ENCODE measurements around the gene TMEM94. TPM values are rescaled to one million over a fixed set of nuclear protein-coding genes. Genes with fewer than 3 reads are reported as not detected.
A peak's percentile ranks its signal among the peaks of the same experiment; 100 is the strongest.

TMEM94 gene
- total and polyA plus RNA-seq, 3 donors from 2014 or later = 128 to 171 (median 151) TPM

DNA sequence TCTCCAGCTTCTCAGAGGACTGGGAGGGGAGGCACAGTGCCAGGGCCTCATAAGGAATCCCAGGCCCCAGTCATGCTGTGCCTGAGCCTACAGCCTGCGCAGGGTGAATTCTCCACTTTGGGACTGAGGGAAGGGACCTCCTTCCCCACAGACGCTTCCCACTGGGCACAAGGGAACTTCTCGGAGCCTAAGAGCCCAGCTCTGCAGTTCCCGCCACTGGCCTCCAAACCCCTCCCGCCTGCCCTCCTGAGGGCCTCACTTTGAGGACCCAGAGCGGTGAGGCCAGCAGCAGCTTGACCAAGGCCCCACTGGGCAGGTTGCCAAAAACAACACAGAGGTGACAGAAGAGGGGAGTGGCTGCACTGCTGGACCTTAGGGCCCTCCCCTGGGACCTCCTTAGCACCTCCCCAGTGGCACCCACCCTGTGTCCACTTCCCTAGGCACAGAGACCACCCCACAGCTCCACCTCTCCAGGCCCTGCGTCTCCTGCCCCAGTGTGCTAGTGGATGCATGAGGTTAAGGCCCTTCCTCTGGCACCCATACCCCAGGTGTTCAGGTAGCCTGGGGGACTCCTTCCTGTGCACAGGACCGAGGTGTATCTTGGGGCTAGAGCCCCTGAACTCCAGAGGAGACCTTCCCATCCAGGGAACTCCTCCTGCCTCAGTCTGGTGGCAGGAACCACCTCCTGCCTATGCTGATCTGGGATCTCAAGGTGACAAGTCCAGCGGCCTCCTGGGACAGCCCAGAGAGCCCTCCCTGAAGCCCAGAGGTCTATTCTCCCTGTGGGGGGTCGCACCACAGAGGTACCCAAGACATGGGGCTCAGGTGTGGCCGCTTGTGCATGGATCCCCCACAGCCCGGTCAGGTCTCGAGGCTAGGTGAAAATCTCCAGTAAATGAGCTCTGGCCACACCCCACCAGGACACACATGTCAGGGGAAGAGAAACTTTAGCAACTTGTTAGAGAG, 55.5 kb downstream of the TMEM94 start:
- Histone ChIP-seq H3K27ac (peak overlapping the region in 1 of 2 donors; percentile 30), H3K36me3 (ENCODE audit: low read depth, missing control alignments) (no peaks in the 10 kb centered on the region), H3K9me3 (no peaks in the 10 kb centered on the region), H3K27me3 (no peaks in the 10 kb centered on the region), H3K4me3 (no peak overlapping the region), H3K4me1 (peaks cover 20% of the 10 kb centered on the region)
- TF ChIP-seq POLR2A (IDR thresholded peaks at IDR 0.05) = no peak
- TF ChIP-seq, protein P1, sequence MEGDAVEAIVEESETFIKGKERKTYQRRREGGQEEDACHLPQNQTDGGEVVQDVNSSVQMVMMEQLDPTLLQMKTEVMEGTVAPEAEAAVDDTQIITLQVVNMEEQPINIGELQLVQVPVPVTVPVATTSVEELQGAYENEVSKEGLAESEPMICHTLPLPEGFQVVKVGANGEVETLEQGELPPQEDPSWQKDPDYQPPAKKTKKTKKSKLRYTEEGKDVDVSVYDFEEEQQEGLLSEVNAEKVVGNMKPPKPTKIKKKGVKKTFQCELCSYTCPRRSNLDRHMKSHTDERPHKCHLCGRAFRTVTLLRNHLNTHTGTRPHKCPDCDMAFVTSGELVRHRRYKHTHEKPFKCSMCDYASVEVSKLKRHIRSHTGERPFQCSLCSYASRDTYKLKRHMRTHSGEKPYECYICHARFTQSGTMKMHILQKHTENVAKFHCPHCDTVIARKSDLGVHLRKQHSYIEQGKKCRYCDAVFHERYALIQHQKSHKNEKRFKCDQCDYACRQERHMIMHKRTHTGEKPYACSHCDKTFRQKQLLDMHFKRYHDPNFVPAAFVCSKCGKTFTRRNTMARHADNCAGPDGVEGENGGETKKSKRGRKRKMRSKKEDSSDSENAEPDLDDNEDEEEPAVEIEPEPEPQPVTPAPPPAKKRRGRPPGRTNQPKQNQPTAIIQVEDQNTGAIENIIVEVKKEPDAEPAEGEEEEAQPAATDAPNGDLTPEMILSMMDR (IDR thresholded peaks at IDR 0.05) = no peak
- DNase-seq = no peak
- intact Hi-C loops (cut with DNase I; ENCODE audit: low total_unique reads) = loop anchor here (5.0 kb wide), 1 partner anchor 85 kb away; no protein-coding TSS in a partner anchor
- 70 to 73% methylated on average over 4 to 13 of the region's 13 CpGs for WGBS, 2 donors

DNA sequence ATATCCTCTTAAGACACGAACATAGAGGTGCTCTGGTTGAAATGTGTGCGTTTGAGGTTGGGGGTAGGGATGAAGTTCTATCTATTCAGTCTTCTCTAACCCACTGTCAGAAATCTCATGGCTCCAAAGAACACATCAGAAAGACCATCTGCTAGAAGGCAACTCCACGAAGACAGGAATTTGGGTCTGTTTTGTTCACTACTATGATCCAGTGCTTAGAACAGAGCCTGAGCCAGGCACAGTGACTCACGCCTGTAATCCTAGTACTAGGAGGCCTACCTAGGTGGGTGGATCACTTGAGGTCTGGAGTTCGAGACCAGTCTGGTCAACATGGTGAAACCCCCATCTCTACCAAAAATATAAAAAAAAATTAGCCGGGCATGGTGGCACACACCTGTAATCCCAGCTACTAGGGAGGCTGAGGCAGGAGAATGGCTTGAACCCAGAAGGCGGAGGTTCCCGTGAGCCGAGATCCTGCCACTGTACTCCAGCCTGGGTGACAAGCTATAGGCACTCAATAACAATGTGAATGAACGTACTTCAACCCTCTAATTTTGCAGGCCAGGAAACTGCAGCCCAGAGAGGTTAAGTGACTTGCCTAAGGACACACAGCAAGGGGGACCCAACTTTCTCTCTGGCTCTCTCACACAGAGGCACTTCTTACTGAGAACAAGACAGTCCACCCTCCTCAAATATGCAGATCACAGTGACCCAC, 56.6 kb downstream of the TMEM94 start:
- 62 to 65% methylated on average over 10 of the region's 10 CpGs for WGBS, 2 donors
- Histone ChIP-seq H3K27me3 (no peaks in the 10 kb centered on the region), H3K9me3 (no peaks in the 10 kb centered on the region), H3K27ac (peak overlapping the region in 1 of 2 donors; percentile 89), H3K36me3 (ENCODE audit: low read depth, missing control alignments) (no peaks in the 10 kb centered on the region), H3K4me1 (peaks cover 27% of the 10 kb centered on the region), H3K4me3 (no peak overlapping the region)
- intact Hi-C loops (cut with DNase I; ENCODE audit: low total_unique reads) = loop anchor here (5.0 kb wide), 1 partner anchor 86 kb away; no protein-coding TSS in a partner anchor
- no peak for TF ChIP-seq POLR2A (IDR thresholded peaks at IDR 0.05)
- TF ChIP-seq, protein P1 (IDR thresholded peaks at IDR 0.05) = no peak
- no peak for DNase-seq

DNA sequence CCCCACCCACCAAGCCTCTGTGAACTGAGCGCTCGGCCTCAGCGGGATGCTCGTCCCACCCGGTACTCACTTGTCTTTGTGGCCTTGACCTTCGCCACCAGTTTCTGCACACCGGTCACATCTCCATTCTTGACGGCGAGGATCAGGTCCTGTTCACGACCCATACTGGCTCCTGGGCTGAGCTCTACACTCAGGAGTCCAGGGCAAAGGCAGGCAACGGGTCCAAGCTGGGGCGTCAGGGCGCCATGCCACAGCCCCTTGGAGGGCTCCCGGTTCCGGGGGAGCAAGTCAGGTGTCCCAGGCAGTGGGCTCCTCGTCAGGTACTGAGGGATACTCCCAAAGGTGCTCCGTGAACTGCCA, 57.2 kb downstream of the TMEM94 start:
- no peaks in the 10 kb centered on the region for H3K9me3 ChIP-seq
- DNase-seq = no peak
- H3K4me3 ChIP-seq = no peak overlapping the region
- no peaks in the 10 kb centered on the region for H3K27me3 ChIP-seq
- intact Hi-C loops (cut with DNase I; ENCODE audit: low total_unique reads) = loop anchor here (5.0 kb wide), 1 partner anchor 86 kb away; no protein-coding TSS in a partner anchor
- no peak for TF ChIP-seq POLR2A (IDR thresholded peaks at IDR 0.05)
- TF ChIP-seq, protein P1 (IDR thresholded peaks at IDR 0.05) = no peak
- no peaks in the 10 kb centered on the region for H3K36me3 ChIP-seq (ENCODE audit: low read depth, missing control alignments)
- H3K4me1 ChIP-seq = peaks cover 27% of the 10 kb centered on the region
- peak overlapping the region in 1 of 2 donors; percentile 89 for H3K27ac ChIP-seq
- WGBS, 2 donors = 59 to 74% methylated on average over 10 to 17 of the region's 17 CpGs

DNA sequence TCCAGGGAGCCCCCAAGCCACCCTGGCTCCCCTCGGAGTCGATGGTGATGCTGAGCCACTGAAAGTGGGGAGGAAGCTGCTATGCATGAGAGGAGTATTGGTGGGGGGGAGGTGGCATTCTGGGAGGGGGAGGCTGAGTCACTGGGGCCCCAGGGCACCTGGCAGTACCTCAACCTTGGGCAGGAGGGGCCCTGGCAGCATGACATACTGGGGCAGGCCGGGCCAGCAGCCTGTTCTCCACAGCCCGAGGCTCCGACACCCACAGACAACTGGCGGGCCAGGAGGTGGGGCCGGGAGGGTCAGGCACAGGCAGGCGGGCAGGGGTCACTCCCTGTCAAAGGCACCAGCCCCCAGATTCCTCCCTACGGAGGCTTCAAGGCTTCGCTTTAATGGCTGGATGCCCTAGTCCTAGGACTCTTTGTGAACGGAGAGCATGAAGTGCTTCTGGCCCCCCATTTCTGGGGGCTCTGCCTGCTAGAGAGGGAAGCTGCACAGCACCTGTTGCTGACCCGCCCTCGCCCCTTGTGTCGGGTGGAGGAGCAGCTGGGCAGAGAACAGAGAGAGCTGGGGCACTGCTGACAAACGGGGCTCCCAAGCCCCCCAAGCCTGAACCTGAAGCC, 58.0 kb downstream of the TMEM94 start:
- intact Hi-C loops (cut with DNase I; ENCODE audit: low total_unique reads) = loop anchor here (5.0 kb wide), 1 partner anchor 87 kb away; no protein-coding TSS in a partner anchor
- WGBS, 2 donors = 11 to 17% methylated on average over 1 to 15 of the region's 15 CpGs
- Histone ChIP-seq H3K36me3 (ENCODE audit: low read depth, missing control alignments) (no peaks in the 10 kb centered on the region), H3K27me3 (no peaks in the 10 kb centered on the region), H3K4me3 (peak overlapping the region; percentile 78 to 94), H3K9me3 (no peaks in the 10 kb centered on the region), H3K4me1 (peaks cover 27% of the 10 kb centered on the region), H3K27ac (peak overlapping the region; percentile 77 to 89)
- TF ChIP-seq POLR2A (IDR thresholded peaks at IDR 0.05) = no peak
- TF ChIP-seq, protein P1 (IDR thresholded peaks at IDR 0.05) = no peak
- DNase-seq = no peak

Data from testis (tissue), 3 donors.